Gastroesophageal sphincter (tissue), 3 donors: Measurements from ENCODE around the gene MRAP2.
"Not testable (repeated sequence)": the region's sequence is repeated elsewhere in the genome, so short reads cannot be mapped to it uniquely, and the experiment has no call there.

Experiments
- CTCF ChIP-seq, 4 experiments: fragments of 200-600 bp in 2 of 4; fragments of 450-650 bp in 2 of 4; sonication (generic) in 1 of 4; IDR thresholded peaks; one replicate each; pipeline ENCODE4 v1.5.1; 2017 to 2019; ENCODE audit warnings: antibody characterized with exemption in 4 of 4, mild to moderate bottlenecking in 2 of 4, moderate library complexity in 2 of 4
- EP300 ChIP-seq: sonication (generic); formaldehyde crosslinking; IDR thresholded peaks from one replicate; pipeline ENCODE4 v1.6.1; 2017; ENCODE audit warnings: antibody characterized with exemption, mild to moderate bottlenecking
- POLR2A ChIP-seq, 2 donors: fragments of 450-650 bp; IDR thresholded peaks; one replicate each; pipeline ENCODE4 v1.6.1; 2017; ENCODE audit warnings: antibody characterized with exemption in 2 of 2, mild to moderate bottlenecking in 2 of 2, moderate library complexity in 1 of 2
- POLR2AphosphoS5 ChIP-seq: sonication (generic); formaldehyde crosslinking; IDR thresholded peaks from one replicate; pipeline ENCODE4 v1.6.1; 2017; ENCODE audit warnings: antibody characterized with exemption

GRCh38 chr6:84133385-84133784 lies 99.8 kb downstream of the MRAP2 start:
- not testable (repeated sequence) for TF ChIP-seq POLR2A (IDR thresholded peaks at IDR 0.05); CTCF (IDR thresholded peaks at IDR 0.05); EP300; POLR2AphosphoS5
